ENCODE measurements around the gene FRMD4A. TPM values are rescaled to one million over a fixed set of nuclear protein-coding genes. Genes with fewer than 3 reads are reported as not detected.
A peak's percentile ranks its signal among the peaks of the same experiment; 100 is the strongest.

The FRMD4A gene
- total RNA-seq, 5 donors from 2014 or later (not counting 1 experiment from before 2014, with no cell fraction given): 1.3 to 1.8 (median 1.4) TPM

DNA sequence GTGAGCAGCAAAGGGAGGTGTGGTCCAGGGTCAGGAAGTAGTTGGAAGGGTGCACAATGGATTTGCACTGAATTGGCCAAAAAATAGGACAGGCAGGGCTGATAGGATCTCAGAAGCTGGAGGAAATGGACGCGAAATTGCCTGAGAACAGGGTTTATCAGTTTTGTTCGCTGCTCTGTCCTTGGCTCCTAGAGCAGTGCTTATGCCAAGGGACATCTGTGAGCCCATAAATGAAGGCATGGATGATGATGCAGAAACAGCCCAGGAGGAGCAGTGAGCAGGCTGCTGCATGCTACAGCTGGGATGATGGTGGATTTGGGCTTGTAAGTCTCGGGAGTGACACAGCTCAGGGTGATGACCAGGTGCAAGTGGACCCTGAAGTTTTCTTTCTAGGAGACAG, 539.2 kb downstream of the FRMD4A start:
- H3K9me3 Mint-ChIP-seq: no peaks in the 10 kb centered on the region
- no peak overlapping the region for H3K4me3 ChIP-seq (ENCODE audit: control insufficient read depth in 1 of 2, extremely low read depth in 1 of 2, low read length in 1 of 2)
- WGBS (ENCODE audit: insufficient coverage): 78% methylated on average over 4 of the region's 4 CpGs
- no peak for ATAC-seq (replicated peaks in 1 of 4)
- peaks cover 34 to 59% of the 10 kb centered on the region in 2 experiments for H3K4me1 ChIP-seq (ENCODE audit: control insufficient read depth in 1 of 2, extremely low read depth in 1 of 2, insufficient read depth in 2 of 2, low read length in 2 of 2)
- CTCF ChIA-PET: interaction anchor here in 1 of 2 donors (1.4 kb wide), 1 partner anchor 241 kb away, joined by 3 read pairs; no protein-coding TSS in a partner anchor
- no peak overlapping the region for H3K4me3 Mint-ChIP-seq
- no peaks in the 10 kb centered on the region for H3K36me3 Mint-ChIP-seq
- no peak overlapping the region for H3K27ac Mint-ChIP-seq
- H3K4me1 Mint-ChIP-seq: peaks cover 25 to 35% (median 31%) of the 10 kb centered on the region in 3 donors
- H3K27me3 Mint-ChIP-seq: no peaks in the 10 kb centered on the region
- no peaks in the 10 kb centered on the region for H3K9me3 ChIP-seq
- POLR2A ChIA-PET: no interaction called here
- no peak overlapping the region for H3K27ac ChIP-seq (ENCODE audit: low read length)
- peaks cover 0 to 4% of the 10 kb centered on the region in 2 donors for H3K36me3 ChIP-seq (ENCODE audit: control insufficient read depth in 2 of 2, extremely low read depth in 1 of 2, insufficient read depth in 1 of 2, low read length in 1 of 2)
- DNase-seq: no peak
- no peaks in the 10 kb centered on the region for H3K27me3 ChIP-seq (replicated peaks in 1 of 2; ENCODE audit: control insufficient read depth in 2 of 2, extremely low read depth in 1 of 2, insufficient read depth in 2 of 2, low read length in 1 of 2)

DNA sequence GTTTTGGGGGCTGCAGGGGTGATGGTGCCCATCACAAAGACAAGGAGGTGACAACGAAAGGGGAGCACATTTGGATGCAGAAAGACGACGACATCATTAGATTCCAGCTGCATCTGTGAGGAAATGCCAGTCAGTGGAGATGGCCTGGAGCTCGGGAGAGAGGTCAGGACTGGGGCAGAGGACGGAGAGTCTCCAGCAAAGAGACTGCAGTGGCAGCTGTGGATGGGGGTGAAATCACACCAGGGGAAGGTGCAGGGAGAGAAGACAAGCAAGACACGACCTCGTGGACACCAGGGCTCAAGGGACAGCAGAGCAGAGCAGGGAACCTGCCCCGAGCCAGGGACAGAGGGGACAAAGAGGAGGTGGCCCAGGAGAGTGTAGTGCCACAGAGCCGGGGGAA, 540.5 kb downstream of the FRMD4A start:
- Histone ChIP-seq H3K9me3 (no peaks in the 10 kb centered on the region), H3K27ac (ENCODE audit: low read length) (no peak overlapping the region), H3K4me1 (ENCODE audit: control insufficient read depth in 1 of 2, extremely low read depth in 1 of 2, insufficient read depth in 2 of 2, low read length in 2 of 2) (peaks cover 23 to 51% of the 10 kb centered on the region in 2 experiments), H3K27me3 (replicated peaks in 1 of 2; ENCODE audit: control insufficient read depth in 2 of 2, extremely low read depth in 1 of 2, insufficient read depth in 2 of 2, low read length in 1 of 2) (no peaks in the 10 kb centered on the region), H3K4me3 (ENCODE audit: control insufficient read depth in 1 of 2, extremely low read depth in 1 of 2, low read length in 1 of 2) (no peak overlapping the region), H3K36me3 (ENCODE audit: control insufficient read depth in 2 of 2, extremely low read depth in 1 of 2, insufficient read depth in 1 of 2, low read length in 1 of 2) (peaks cover 0 to 4% of the 10 kb centered on the region in 2 donors)
- ChIA-PET POLR2A (interaction anchor here (0.6 kb wide), 3 partner anchors 9 to 286 kb away, joined by 3 to 15 read pairs (median 8); no protein-coding TSS in a partner anchor), CTCF (interaction anchor here in 1 of 2 donors (0.6 kb wide), 1 partner anchor 72 kb away, joined by 5 read pairs; no protein-coding TSS in a partner anchor)
- Mint-ChIP-seq H3K4me3 (no peak overlapping the region), H3K27me3 (no peaks in the 10 kb centered on the region), H3K36me3 (no peaks in the 10 kb centered on the region), H3K9me3 (no peaks in the 10 kb centered on the region), H3K4me1 (peaks cover 13 to 22% (median 20%) of the 10 kb centered on the region in 3 donors), H3K27ac (no peak overlapping the region)
- 91% methylated on average over 9 of the region's 9 CpGs for WGBS (ENCODE audit: insufficient coverage)
- ATAC-seq (replicated peaks in 1 of 4) (no peak), DNase-seq (no peak)

DNA sequence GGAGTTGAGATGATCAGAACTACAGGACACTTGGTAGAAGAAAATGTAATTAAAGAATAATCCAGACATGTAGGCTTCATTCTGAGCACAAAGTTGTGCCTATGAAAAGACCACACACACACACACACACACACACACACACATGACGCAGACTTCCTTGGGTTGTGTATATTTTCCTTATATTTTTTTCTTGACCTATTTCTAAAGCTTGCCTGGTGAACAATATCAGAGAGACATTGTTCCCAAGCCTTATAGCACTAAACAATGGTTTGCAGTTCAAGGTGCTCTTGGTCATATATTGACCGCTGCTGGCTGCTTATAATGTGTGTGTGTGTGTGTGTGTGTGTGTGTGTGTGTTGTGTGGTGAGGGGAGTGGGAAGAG, 541.3 kb downstream of the FRMD4A start:
- Histone ChIP-seq H3K36me3 (ENCODE audit: control insufficient read depth in 2 of 2, extremely low read depth in 1 of 2, insufficient read depth in 1 of 2, low read length in 1 of 2) (peaks cover 0 to 4% of the 10 kb centered on the region in 2 donors), H3K27me3 (replicated peaks in 1 of 2; ENCODE audit: control insufficient read depth in 2 of 2, extremely low read depth in 1 of 2, insufficient read depth in 2 of 2, low read length in 1 of 2) (no peaks in the 10 kb centered on the region), H3K4me1 (ENCODE audit: control insufficient read depth in 1 of 2, extremely low read depth in 1 of 2, insufficient read depth in 2 of 2, low read length in 2 of 2) (peaks cover 21 to 45% of the 10 kb centered on the region in 2 experiments), H3K9me3 (no peaks in the 10 kb centered on the region), H3K27ac (ENCODE audit: low read length) (peak overlapping the region; percentile 97), H3K4me3 (ENCODE audit: control insufficient read depth in 1 of 2, extremely low read depth in 1 of 2, low read length in 1 of 2) (no peak overlapping the region)
- 100% methylated on average over 1 of the region's 2 CpGs for WGBS (ENCODE audit: insufficient coverage)
- CTCF ChIA-PET: interaction anchor here (0.6 kb wide), 3 partner anchors 73 to 201 kb away, joined by 3 to 5 read pairs (median 3); no protein-coding TSS in a partner anchor
- ATAC-seq (replicated peaks in 1 of 4) (no peak), DNase-seq (no peak)
- H3K36me3 Mint-ChIP-seq: no peaks in the 10 kb centered on the region
- H3K4me1 Mint-ChIP-seq: peaks cover 6 to 16% (median 13%) of the 10 kb centered on the region in 3 donors
- H3K9me3 Mint-ChIP-seq: no peaks in the 10 kb centered on the region
- no peak overlapping the region for H3K27ac Mint-ChIP-seq
- H3K4me3 Mint-ChIP-seq: no peak overlapping the region
- H3K27me3 Mint-ChIP-seq: no peaks in the 10 kb centered on the region
- POLR2A ChIA-PET: interaction anchor here in 1 of 2 donors (0.6 kb wide), 2 partner anchors 9 to 285 kb away, joined by 3 to 15 read pairs; no protein-coding TSS in a partner anchor

DNA sequence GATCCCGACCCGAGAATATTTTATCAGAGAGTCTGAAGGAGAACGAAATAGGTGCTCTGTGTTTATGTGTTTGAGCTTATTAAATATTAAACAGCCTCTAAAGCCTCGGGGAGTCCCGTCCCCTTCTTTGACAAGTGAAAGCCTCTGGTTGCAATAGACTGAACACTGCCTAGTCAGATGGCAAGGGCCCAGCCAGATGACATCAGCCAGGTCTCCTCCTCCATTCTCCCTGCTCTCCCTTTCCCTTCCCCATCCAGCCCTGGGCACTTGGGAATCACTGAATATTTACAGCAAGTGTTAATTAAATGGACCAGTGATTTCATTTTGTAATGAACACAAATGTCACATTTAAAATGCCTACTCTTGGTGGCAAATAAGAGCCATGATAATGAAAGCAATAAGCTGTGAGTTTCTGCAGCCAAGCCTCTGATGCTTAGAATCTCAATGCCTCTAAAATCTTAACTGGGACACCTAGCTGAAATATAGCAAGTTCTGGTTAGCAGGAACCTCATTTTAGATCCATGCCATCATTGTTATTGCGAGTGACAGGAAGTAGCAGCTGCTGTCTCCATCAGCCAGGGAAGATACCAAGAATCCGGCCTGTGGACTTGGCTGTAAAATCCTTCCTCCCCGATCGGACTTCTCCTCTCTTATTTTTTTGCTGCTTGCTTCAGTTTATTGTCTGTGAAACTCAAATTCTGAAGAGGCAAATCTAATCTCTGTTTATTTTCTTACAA, 541.8 kb downstream of the FRMD4A start:
- WGBS (ENCODE audit: insufficient coverage): 70% methylated on average over 2 of the region's 9 CpGs
- ATAC-seq (replicated peaks in 1 of 4): no peak
- H3K27me3 ChIP-seq (replicated peaks in 1 of 2; ENCODE audit: control insufficient read depth in 2 of 2, extremely low read depth in 1 of 2, insufficient read depth in 2 of 2, low read length in 1 of 2): no peaks in the 10 kb centered on the region
- no peak overlapping the region for H3K4me3 ChIP-seq (ENCODE audit: control insufficient read depth in 1 of 2, extremely low read depth in 1 of 2, low read length in 1 of 2)
- peaks cover 0 to 4% of the 10 kb centered on the region in 2 donors for H3K36me3 ChIP-seq (ENCODE audit: control insufficient read depth in 2 of 2, extremely low read depth in 1 of 2, insufficient read depth in 1 of 2, low read length in 1 of 2)
- DNase-seq: peak in 4 of 35 experiments; percentile 10 to 52 (median 28)
- CTCF ChIA-PET: interaction anchor here (0.6 to 0.9 kb wide), 2 partner anchors 200 to 397 kb away, joined by 3 to 6 read pairs; no protein-coding TSS in a partner anchor
- H3K36me3 Mint-ChIP-seq: no peaks in the 10 kb centered on the region
- no peak overlapping the region for H3K4me3 Mint-ChIP-seq
- H3K27ac Mint-ChIP-seq: no peak overlapping the region
- no peaks in the 10 kb centered on the region for H3K9me3 ChIP-seq
- H3K4me1 Mint-ChIP-seq: peaks cover 8 to 17% (median 16%) of the 10 kb centered on the region in 3 donors
- H3K27ac ChIP-seq (ENCODE audit: low read length): peak overlapping the region; percentile 97
- H3K9me3 Mint-ChIP-seq: no peaks in the 10 kb centered on the region
- no peaks in the 10 kb centered on the region for H3K27me3 Mint-ChIP-seq
- POLR2A ChIA-PET: interaction anchor here in 1 of 2 donors (0.7 kb wide), 1 partner anchor 396 kb away, joined by 4 read pairs; no protein-coding TSS in a partner anchor
- peaks cover 27 to 49% of the 10 kb centered on the region in 2 experiments for H3K4me1 ChIP-seq (ENCODE audit: control insufficient read depth in 1 of 2, extremely low read depth in 1 of 2, insufficient read depth in 2 of 2, low read length in 2 of 2)

DNA sequence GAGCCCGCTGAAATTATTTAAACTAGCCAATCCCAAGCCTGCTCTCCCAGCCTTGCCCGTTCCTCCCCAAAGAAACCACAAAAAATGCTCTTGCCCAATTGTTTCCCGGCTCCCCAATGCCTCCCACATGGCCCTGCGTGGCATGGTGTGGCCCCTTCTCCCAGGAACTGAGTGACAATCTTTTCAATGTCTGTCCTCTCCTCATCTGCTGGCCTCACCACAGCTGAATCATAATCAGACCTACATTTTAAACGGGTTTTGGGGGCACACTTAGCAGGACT, 542.5 kb downstream of the FRMD4A start:
- no peak for DNase-seq
- 89% methylated on average over 4 of the region's 5 CpGs for WGBS (ENCODE audit: insufficient coverage)
- ChIA-PET CTCF (interaction anchor here (0.9 to 1.7 kb wide), 2 partner anchors 23 to 397 kb away, joined by 4 to 6 read pairs; no protein-coding TSS in a partner anchor), POLR2A (no interaction called here)
- peak overlapping the region in 1 of 3 donors; percentile 17 for H3K4me3 Mint-ChIP-seq
- no peaks in the 10 kb centered on the region for H3K27me3 Mint-ChIP-seq
- H3K36me3 Mint-ChIP-seq: no peaks in the 10 kb centered on the region
- no peak overlapping the region for H3K27ac Mint-ChIP-seq
- Histone ChIP-seq H3K27ac (ENCODE audit: low read length) (peak overlapping the region; percentile 97), H3K9me3 (no peaks in the 10 kb centered on the region), H3K27me3 (replicated peaks in 1 of 2; ENCODE audit: control insufficient read depth in 2 of 2, extremely low read depth in 1 of 2, insufficient read depth in 2 of 2, low read length in 1 of 2) (no peaks in the 10 kb centered on the region), H3K4me1 (ENCODE audit: control insufficient read depth in 1 of 2, extremely low read depth in 1 of 2, insufficient read depth in 2 of 2, low read length in 2 of 2) (peaks cover 27 to 50% of the 10 kb centered on the region in 2 experiments), H3K36me3 (ENCODE audit: control insufficient read depth in 2 of 2, extremely low read depth in 1 of 2, insufficient read depth in 1 of 2, low read length in 1 of 2) (peaks cover 0 to 4% of the 10 kb centered on the region in 2 donors), H3K4me3 (ENCODE audit: control insufficient read depth in 1 of 2, extremely low read depth in 1 of 2, low read length in 1 of 2) (no peak overlapping the region)
- no peak for ATAC-seq (replicated peaks in 1 of 4)
- peaks cover 11 to 16% (median 13%) of the 10 kb centered on the region in 3 donors for H3K4me1 Mint-ChIP-seq
- H3K9me3 Mint-ChIP-seq: no peaks in the 10 kb centered on the region

DNA sequence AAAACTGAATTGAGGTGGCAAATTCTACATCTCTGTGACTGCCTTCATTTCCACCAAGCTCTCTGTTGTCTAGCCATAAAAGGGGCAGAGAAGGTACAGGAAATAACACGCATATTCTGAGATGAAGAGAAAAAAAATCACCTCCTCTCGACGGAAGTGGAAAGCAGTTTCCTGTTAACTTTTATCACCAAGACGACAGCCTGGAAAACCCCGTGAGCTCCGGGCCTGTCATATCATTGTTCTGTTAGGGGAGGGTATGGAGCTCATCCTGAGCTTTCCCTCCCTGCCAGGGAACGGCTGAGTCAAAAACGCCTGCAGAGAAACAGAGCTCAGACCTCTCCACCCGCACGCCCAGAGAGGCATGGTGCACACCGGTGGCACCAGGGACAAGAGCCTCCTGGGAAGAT, 543.7 kb downstream of the FRMD4A start:
- DNase-seq (peak; percentile 20 to 94 (median 74)), ATAC-seq (replicated peaks in 1 of 4) (peak; percentile 86 to 93 (median 93))
- Mint-ChIP-seq H3K4me1 (peaks cover 11 to 15% (median 12%) of the 10 kb centered on the region in 3 donors), H3K27me3 (no peaks in the 10 kb centered on the region), H3K27ac (no peak overlapping the region), H3K4me3 (peak overlapping the region; percentile 73 to 81 (median 77)), H3K36me3 (no peaks in the 10 kb centered on the region), H3K9me3 (no peaks in the 10 kb centered on the region)
- Histone ChIP-seq H3K4me3 (ENCODE audit: control insufficient read depth in 1 of 2, extremely low read depth in 1 of 2, low read length in 1 of 2) (peak overlapping the region; percentile 30 to 34), H3K36me3 (ENCODE audit: control insufficient read depth in 2 of 2, extremely low read depth in 1 of 2, insufficient read depth in 1 of 2, low read length in 1 of 2) (peaks cover 0 to 4% of the 10 kb centered on the region in 2 donors), H3K27me3 (replicated peaks in 1 of 2; ENCODE audit: control insufficient read depth in 2 of 2, extremely low read depth in 1 of 2, insufficient read depth in 2 of 2, low read length in 1 of 2) (no peaks in the 10 kb centered on the region), H3K27ac (ENCODE audit: low read length) (peak overlapping the region; percentile 97), H3K4me1 (ENCODE audit: control insufficient read depth in 1 of 2, extremely low read depth in 1 of 2, insufficient read depth in 2 of 2, low read length in 2 of 2) (peaks cover 27 to 50% of the 10 kb centered on the region in 2 experiments), H3K9me3 (no peaks in the 10 kb centered on the region)
- WGBS (ENCODE audit: insufficient coverage): 20% methylated on average over 1 of the region's 11 CpGs
- ChIA-PET CTCF (interaction anchor here (0.5 to 1.7 kb wide), 16 partner anchors 9 to 756 kb away, joined by 3 to 7 read pairs (median 4); partner anchors contain the start of gene PRPF18 (in 1 of the 2)), POLR2A (interaction anchor here (0.5 to 1.3 kb wide), 14 partner anchors 9 to 817 kb away, joined by 3 to 19 read pairs (median 4); no protein-coding TSS in a partner anchor)
